ENCODE data around the gene LTK. TPM values are rescaled to one million over a fixed set of nuclear protein-coding genes. Genes with fewer than 3 reads are reported as not detected.

The LTK gene
- total RNA-seq, 1 experiment from 2014 or later: 10.9 TPM

GRCh38 chr15:41557673-41558399 lies 44.2 kb upstream of the LTK start:
- TF ChIP-seq CTCF (IDR thresholded peaks at IDR 0.05; ENCODE audit: insufficient read depth in 1 of 2, low read depth in 1 of 2, low read length in 1 of 2, severe bottlenecking in 1 of 2, unreplicated experiment in 1 of 2): peak; percentile 82 to 92
- peak overlapping the region; percentile 56 for H3K4me3 ChIP-seq (ENCODE audit: low read depth, low read length)
- BruUV-seq (replicated peaks): TSS peak; percentile 60
- Mint-ChIP-seq H3K27ac (ENCODE audit: unreplicated experiment) (peak overlapping the region; percentile 91), H3K4me3 (ENCODE audit: unreplicated experiment) (peak overlapping the region; percentile 94), H3K36me3 (ENCODE audit: insufficient read depth, unreplicated experiment) (peaks cover 25% of the 10 kb centered on the region), H3K27me3 (ENCODE audit: insufficient read depth, unreplicated experiment) (no peaks in the 10 kb centered on the region), H3K4me1 (ENCODE audit: low read depth, unreplicated experiment) (peaks cover 27% of the 10 kb centered on the region), H3K9me3 (ENCODE audit: unreplicated experiment) (no peaks in the 10 kb centered on the region)
- peaks cover 38% of the 10 kb centered on the region for H3K4me1 ChIP-seq
- DNase-seq: peak; percentile 73 to 79
- ChIA-PET CTCF (interaction anchor here (0.6 to 2.2 kb wide), 4 partner anchors 10 to 103 kb away, joined by 3 to 10 read pairs (median 4); partner anchors contain the start of gene MGA), POLR2A (interaction anchor here (0.8 to 1.8 kb wide), 3 partner anchors 11 to 64 kb away, joined by 3 to 7 read pairs (median 6); no protein-coding TSS in a partner anchor)
- intact Hi-C loops (cut with micrococcal nuclease; ENCODE audit: unreplicated experiment): loop anchor here (1.0 to 5.0 kb wide), 4 partner anchors 27 to 253 kb away; partner anchors contain the start of gene MAPKBP1
- no peaks in the 10 kb centered on the region; the same call in 1 of the 2 replicates for H3K36me3 ChIP-seq (ENCODE audit: control insufficient read depth, insufficient read depth, low read length)
- H3K9me3 ChIP-seq: no peaks in the 10 kb centered on the region
- no peaks in the 10 kb centered on the region for H3K27me3 ChIP-seq (replicated peaks; ENCODE audit: control insufficient read depth, insufficient read depth, low read length)

GRCh38 chr15:41556677-41557076 lies 43.0 kb upstream of the LTK start:
- CTCF ChIA-PET: interaction anchor here (0.6 to 2.2 kb wide), 2 partner anchors 12 to 63 kb away, joined by 5 to 10 read pairs; no protein-coding TSS in a partner anchor
- intact Hi-C loops (cut with micrococcal nuclease; ENCODE audit: unreplicated experiment): loop anchor here (1.0 to 5.0 kb wide), 3 partner anchors 64 to 255 kb away; partner anchors contain the start of gene MAPKBP1

More at GRCh38 chr15:41556677-41557076, 43.0 kb upstream of the LTK start:
- H3K9me3 ChIP-seq: no peaks in the 10 kb centered on the region
- Mint-ChIP-seq H3K36me3 (ENCODE audit: insufficient read depth, unreplicated experiment) (peaks cover 21% of the 10 kb centered on the region), H3K9me3 (ENCODE audit: unreplicated experiment) (no peaks in the 10 kb centered on the region), H3K4me3 (ENCODE audit: unreplicated experiment) (no peak overlapping the region), H3K4me1 (ENCODE audit: low read depth, unreplicated experiment) (peaks cover 27% of the 10 kb centered on the region), H3K27ac (ENCODE audit: unreplicated experiment) (no peak overlapping the region), H3K27me3 (ENCODE audit: insufficient read depth, unreplicated experiment) (no peaks in the 10 kb centered on the region)
- POLR2A ChIA-PET: interaction anchor here (1.8 kb wide), 1 partner anchor 65 kb away, joined by 7 read pairs; no protein-coding TSS in a partner anchor
- DNase-seq: no peak
- no TSS peak for BruUV-seq (replicated peaks)
- TF ChIP-seq CTCF (IDR thresholded peaks at IDR 0.05; ENCODE audit: insufficient read depth in 1 of 2, low read depth in 1 of 2, low read length in 1 of 2, severe bottlenecking in 1 of 2, unreplicated experiment in 1 of 2): no peak
- no peaks in the 10 kb centered on the region for H3K36me3 ChIP-seq (ENCODE audit: control insufficient read depth, insufficient read depth, low read length)
- H3K27me3 ChIP-seq (replicated peaks; ENCODE audit: control insufficient read depth, insufficient read depth, low read length): no peaks in the 10 kb centered on the region
- H3K4me3 ChIP-seq (ENCODE audit: low read depth, low read length): no peak overlapping the region
- H3K4me1 ChIP-seq: peaks cover 27% of the 10 kb centered on the region
